ENCODE results near the gene MTHFSD. TPM values are rescaled to one million over a fixed set of nuclear protein-coding genes. Genes with fewer than 3 reads are reported as not detected.

The MTHFSD gene
- polyA plus RNA-seq, 1 donor (not counting 4 experiments of a cell fraction or from before 2014, with no cell fraction given) = 14.7 TPM

DNA sequence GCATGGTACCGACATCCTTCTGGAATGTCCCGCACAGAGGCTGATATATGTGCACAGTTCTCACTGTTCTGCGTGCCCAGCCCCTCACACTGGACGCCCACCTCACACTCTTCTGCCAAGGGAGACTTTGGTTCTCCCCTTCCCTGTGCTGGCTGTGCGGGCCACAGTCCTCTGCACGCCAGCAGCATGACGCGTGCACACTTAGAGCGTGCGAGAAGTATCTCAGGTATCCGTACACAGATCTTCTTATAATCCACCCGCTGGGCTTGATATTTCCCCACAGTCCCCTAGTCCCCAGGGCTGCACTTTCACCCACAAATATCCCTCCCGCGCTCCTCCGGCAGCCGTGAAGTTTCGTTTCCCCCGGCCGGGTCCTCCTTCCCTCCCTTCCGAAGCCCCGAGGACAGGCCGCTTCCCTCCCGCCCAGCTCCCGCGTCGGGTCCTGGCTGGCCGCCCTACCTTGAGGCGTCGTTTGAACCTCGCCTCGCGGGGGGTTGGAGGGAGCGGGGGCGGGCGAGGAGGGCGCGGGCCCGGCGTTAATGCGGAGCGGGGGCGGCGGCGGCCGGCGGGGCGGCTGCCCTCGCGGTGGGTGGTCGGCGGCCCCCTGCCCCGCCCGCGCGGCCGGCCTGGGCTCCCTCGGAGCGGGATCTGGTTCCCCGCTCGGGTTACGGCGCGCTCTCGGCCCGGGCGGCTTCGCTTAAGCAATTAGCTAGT lies 49.7 kb downstream of the MTHFSD start:
- peak; percentile 99 for TF ChIP-seq EZH2 (IDR thresholded peaks at IDR 0.05; ENCODE audit: low read length)
- TF ChIP-seq, protein P1, sequence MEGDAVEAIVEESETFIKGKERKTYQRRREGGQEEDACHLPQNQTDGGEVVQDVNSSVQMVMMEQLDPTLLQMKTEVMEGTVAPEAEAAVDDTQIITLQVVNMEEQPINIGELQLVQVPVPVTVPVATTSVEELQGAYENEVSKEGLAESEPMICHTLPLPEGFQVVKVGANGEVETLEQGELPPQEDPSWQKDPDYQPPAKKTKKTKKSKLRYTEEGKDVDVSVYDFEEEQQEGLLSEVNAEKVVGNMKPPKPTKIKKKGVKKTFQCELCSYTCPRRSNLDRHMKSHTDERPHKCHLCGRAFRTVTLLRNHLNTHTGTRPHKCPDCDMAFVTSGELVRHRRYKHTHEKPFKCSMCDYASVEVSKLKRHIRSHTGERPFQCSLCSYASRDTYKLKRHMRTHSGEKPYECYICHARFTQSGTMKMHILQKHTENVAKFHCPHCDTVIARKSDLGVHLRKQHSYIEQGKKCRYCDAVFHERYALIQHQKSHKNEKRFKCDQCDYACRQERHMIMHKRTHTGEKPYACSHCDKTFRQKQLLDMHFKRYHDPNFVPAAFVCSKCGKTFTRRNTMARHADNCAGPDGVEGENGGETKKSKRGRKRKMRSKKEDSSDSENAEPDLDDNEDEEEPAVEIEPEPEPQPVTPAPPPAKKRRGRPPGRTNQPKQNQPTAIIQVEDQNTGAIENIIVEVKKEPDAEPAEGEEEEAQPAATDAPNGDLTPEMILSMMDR (optimal IDR thresholded peaks at IDR 0.05 in 1 of 3, IDR thresholded peaks at IDR 0.05 in 1 of 3, conservative IDR thresholded peaks at IDR 0.05 in 1 of 3; ENCODE audit: extremely low read depth in 1 of 3, insufficient read depth in 2 of 3, low read length in 3 of 3) = no peak
- no peak overlapping the region for H3K9ac ChIP-seq (ENCODE audit: control insufficient read depth, extremely low read depth, insufficient read depth, low read length)
- no peak for FAIRE-seq
- H3K4me3 ChIP-seq (ENCODE audit: control insufficient read depth in 2 of 3, extremely low read depth in 1 of 3, insufficient read depth in 2 of 3, low read depth in 1 of 3, low read length in 3 of 3) = no peak overlapping the region
- no peaks in the 10 kb centered on the region for H3K9me3 ChIP-seq (ENCODE audit: control insufficient read depth, low read depth, low read length)
- H3K79me2 ChIP-seq (ENCODE audit: control insufficient read depth, insufficient read depth, low read length) = no peaks in the 10 kb centered on the region
- dilution Hi-C loops (cut with MboI; ENCODE audit: extremely low pct_ligation_motif_present, low sequenced_read_pairs) = no loop called here
- H3K4me1 ChIP-seq (ENCODE audit: control insufficient read depth, extremely low read depth, insufficient read depth, low read length) = peaks cover 4% of the 10 kb centered on the region
- no peaks in the 10 kb centered on the region for H3K9me1 ChIP-seq (ENCODE audit: control insufficient read depth, extremely low read depth, insufficient read depth, low read length)
- no peak overlapping the region for H3K4me2 ChIP-seq (ENCODE audit: control insufficient read depth, extremely low read depth, insufficient read depth, low read depth, low read length)
- no peaks in the 10 kb centered on the region for H3K36me3 ChIP-seq (ENCODE audit: control insufficient read depth in 2 of 2, extremely low read depth in 1 of 2, insufficient read depth in 2 of 2, low read length in 2 of 2)
- no peak overlapping the region for H2AFZ ChIP-seq (ENCODE audit: control insufficient read depth, low read length)
- DNase-seq (ENCODE audit: low read depth, low spot score) = no peak
- H3K27me3 ChIP-seq (ENCODE audit: control insufficient read depth, extremely low read depth, insufficient read depth, low read length) = peaks cover 100% of the 10 kb centered on the region
- no peak overlapping the region for H3K27ac ChIP-seq (ENCODE audit: control insufficient read depth, insufficient read depth, low read length)
- H4K20me1 ChIP-seq (ENCODE audit: control insufficient read depth, extremely low read depth, insufficient read depth, low read length) = no peaks in the 10 kb centered on the region

DNA sequence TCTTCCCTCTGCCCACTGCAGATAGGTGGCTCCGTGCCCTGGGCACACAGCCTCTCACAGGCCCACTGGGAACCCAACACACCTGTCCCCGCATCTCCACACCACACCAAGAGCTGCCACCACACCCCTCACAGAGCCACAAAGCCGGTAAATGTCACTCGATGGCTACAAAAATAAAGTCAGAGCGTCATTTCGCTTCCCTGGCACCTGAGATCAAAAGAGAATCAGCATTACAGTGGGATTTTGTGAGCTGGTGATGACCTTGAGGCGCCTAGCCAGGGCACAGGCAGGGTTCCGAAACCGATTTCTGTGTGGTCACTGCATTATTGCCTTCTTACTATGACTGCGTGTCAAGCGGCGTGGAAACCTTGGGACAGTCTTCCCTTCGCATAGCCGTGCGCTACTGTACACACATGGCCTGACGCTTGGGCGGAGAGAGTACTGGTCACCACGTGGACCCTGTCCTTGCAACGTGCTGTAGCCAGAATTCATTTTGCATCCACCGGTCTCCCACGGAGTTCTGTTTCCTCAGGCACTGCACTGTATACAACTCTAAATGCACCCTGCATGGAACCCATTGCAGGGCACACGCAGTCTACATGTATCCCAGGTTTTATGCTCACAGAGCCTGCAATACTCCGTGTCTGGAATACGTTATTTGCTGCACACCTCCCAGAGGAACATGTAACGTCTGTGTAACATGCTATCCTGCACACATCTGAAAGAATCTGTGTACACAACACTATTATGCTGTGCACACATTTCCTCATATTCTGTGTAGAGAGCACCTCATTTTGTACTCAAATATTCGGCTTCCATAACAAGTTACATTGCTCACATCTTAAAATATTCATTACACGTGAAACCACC lies 50.5 kb downstream of the MTHFSD start:
- Histone ChIP-seq H3K9me3 (ENCODE audit: control insufficient read depth, low read depth, low read length) (no peaks in the 10 kb centered on the region), H3K79me2 (ENCODE audit: control insufficient read depth, insufficient read depth, low read length) (no peaks in the 10 kb centered on the region), H4K20me1 (ENCODE audit: control insufficient read depth, extremely low read depth, insufficient read depth, low read length) (no peaks in the 10 kb centered on the region), H3K4me2 (ENCODE audit: control insufficient read depth, extremely low read depth, insufficient read depth, low read depth, low read length) (no peak overlapping the region), H3K27ac (ENCODE audit: control insufficient read depth, insufficient read depth, low read length) (no peak overlapping the region), H3K36me3 (ENCODE audit: control insufficient read depth in 2 of 2, extremely low read depth in 1 of 2, insufficient read depth in 2 of 2, low read length in 2 of 2) (no peaks in the 10 kb centered on the region), H3K4me3 (ENCODE audit: control insufficient read depth in 2 of 3, extremely low read depth in 1 of 3, insufficient read depth in 2 of 3, low read depth in 1 of 3, low read length in 3 of 3) (no peak overlapping the region), H2AFZ (ENCODE audit: control insufficient read depth, low read length) (no peak overlapping the region), H3K9me1 (ENCODE audit: control insufficient read depth, extremely low read depth, insufficient read depth, low read length) (no peaks in the 10 kb centered on the region), H3K4me1 (ENCODE audit: control insufficient read depth, extremely low read depth, insufficient read depth, low read length) (peaks cover 4% of the 10 kb centered on the region), H3K9ac (ENCODE audit: control insufficient read depth, extremely low read depth, insufficient read depth, low read length) (no peak overlapping the region), H3K27me3 (ENCODE audit: control insufficient read depth, extremely low read depth, insufficient read depth, low read length) (peaks cover 100% of the 10 kb centered on the region)
- DNase-seq (ENCODE audit: low read depth, low spot score) (no peak), FAIRE-seq (no peak)
- no peak for TF ChIP-seq EZH2 (IDR thresholded peaks at IDR 0.05; ENCODE audit: low read length)
- TF ChIP-seq, protein P1 (optimal IDR thresholded peaks at IDR 0.05 in 1 of 3, IDR thresholded peaks at IDR 0.05 in 1 of 3, conservative IDR thresholded peaks at IDR 0.05 in 1 of 3; ENCODE audit: extremely low read depth in 1 of 3, insufficient read depth in 2 of 3, low read length in 3 of 3) = no peak
- dilution Hi-C loops (cut with MboI; ENCODE audit: extremely low pct_ligation_motif_present, low sequenced_read_pairs) = no loop called here
